ENCODE measurements around the gene LDLRAP1. TPM values are rescaled to one million over a fixed set of nuclear protein-coding genes. Genes with fewer than 3 reads are reported as not detected.

Gene LDLRAP1
- total and polyA plus RNA-seq, 11 donors = 9.0 to 17.4 (median 13.3) TPM

DNA sequence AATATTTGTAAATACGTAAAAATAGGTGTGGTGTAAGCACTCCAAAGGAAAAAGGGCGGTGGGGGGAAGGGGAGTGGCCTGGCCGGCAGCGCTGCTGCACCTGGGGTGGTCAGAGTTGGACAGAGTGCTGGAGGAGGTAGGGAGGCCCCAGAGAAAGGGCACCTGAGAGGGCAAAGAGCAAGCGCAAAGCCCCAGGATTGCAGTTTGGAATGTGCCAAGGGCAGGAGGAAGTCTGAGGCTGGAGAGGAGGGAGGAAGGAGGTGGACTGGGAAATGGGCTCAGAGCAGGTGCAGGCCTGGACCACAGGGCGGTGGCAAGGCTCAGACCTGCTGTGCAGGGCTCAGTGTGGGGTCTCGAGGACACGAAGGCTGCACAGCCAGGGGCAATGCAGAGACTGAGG is 30.6 kb downstream of the LDLRAP1 start:
- H3K4me3 ChIP-seq = no peak overlapping the region
- H3K4me1 ChIP-seq = peaks cover 0 to 24% (median 7%) of the 10 kb centered on the region in 12 donors
- H3K27ac ChIP-seq = no peak overlapping the region
- intact Hi-C loops (cut with DNase I) = no loop called here
- no peak for ATAC-seq
- H3K27me3 ChIP-seq = no peaks in the 10 kb centered on the region
- no peaks in the 10 kb centered on the region for H3K36me3 ChIP-seq
- WGBS, 4 donors = 83 to 89% (median 87%) methylated on average over 8 of the region's 8 CpGs
- TF ChIP-seq POLR2A (IDR thresholded peaks at IDR 0.05) = no peak
- TF ChIP-seq, protein P1, sequence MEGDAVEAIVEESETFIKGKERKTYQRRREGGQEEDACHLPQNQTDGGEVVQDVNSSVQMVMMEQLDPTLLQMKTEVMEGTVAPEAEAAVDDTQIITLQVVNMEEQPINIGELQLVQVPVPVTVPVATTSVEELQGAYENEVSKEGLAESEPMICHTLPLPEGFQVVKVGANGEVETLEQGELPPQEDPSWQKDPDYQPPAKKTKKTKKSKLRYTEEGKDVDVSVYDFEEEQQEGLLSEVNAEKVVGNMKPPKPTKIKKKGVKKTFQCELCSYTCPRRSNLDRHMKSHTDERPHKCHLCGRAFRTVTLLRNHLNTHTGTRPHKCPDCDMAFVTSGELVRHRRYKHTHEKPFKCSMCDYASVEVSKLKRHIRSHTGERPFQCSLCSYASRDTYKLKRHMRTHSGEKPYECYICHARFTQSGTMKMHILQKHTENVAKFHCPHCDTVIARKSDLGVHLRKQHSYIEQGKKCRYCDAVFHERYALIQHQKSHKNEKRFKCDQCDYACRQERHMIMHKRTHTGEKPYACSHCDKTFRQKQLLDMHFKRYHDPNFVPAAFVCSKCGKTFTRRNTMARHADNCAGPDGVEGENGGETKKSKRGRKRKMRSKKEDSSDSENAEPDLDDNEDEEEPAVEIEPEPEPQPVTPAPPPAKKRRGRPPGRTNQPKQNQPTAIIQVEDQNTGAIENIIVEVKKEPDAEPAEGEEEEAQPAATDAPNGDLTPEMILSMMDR (IDR thresholded peaks at IDR 0.05) = no peak
- DNase-seq = no peak
- H3K9me3 ChIP-seq = no peaks in the 10 kb centered on the region

DNA sequence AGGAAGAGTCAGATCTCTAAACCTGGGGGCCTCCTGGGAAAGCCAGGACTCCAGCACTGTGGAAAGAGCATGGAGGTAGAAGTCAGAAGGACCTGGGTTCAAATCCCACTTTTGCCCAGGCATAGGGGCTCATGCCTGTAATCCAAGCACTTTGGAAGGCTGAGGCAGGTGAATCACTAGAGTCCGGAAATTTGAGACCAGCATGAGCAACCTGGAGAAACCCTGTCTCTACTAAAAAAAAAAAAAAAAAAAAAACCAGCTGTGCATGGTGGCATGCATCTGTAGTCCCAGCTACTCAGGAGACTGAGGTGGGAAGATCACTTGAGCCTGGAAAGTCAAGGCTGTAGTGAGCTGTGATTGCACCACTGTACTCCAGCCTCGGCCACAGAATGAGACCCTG is 31.8 kb downstream of the LDLRAP1 start:
- Histone ChIP-seq H3K36me3 (no peaks in the 10 kb centered on the region), H3K27me3 (no peaks in the 10 kb centered on the region), H3K9me3 (no peaks in the 10 kb centered on the region), H3K4me3 (no peak overlapping the region), H3K27ac (no peak overlapping the region), H3K4me1 (peaks cover 0 to 15% (median 4%) of the 10 kb centered on the region in 12 donors)
- DNase-seq (no peak), ATAC-seq (no peak)
- 79 to 95% (median 92%) methylated on average over 2 of the region's 2 CpGs for WGBS, 4 donors
- intact Hi-C loops (cut with DNase I) = no loop called here
- no peak for TF ChIP-seq POLR2A (IDR thresholded peaks at IDR 0.05)
- TF ChIP-seq, protein P1 (IDR thresholded peaks at IDR 0.05) = no peak

DNA sequence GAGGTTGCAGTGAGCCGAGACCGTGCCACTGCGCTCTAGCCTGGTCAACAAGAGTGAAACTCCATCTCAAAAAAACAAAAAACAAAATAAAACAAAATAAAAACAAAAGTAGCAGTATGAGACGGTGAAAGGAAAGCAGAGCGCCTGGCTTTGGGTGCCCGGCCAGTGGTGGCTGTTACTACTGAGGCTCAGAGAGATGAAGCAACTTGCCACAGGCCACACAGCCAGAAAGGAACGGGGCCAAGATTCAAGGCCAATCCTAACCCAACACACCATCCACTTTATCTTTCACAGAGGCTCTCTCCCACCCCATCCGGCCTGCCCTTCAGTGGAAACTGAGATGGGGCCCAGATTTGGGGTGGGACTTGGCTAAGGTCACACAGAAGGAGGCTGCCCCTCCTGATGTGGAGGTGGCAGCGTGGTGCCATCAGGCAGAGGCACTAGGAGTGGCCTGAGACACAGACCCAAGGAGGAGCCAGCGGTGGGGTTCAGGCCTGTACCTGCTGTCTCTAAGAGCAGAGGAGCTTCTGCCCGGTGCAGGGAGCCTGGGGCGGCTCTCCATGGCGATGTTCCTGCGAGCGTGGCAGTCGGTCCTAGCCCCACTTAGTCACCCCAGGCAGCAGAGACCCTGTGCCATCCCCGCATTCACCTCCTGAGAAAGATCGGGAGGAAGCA is 33.2 kb downstream of the LDLRAP1 start:
- no peak overlapping the region for H3K4me3 ChIP-seq
- H3K9me3 ChIP-seq = no peaks in the 10 kb centered on the region
- no peak for ATAC-seq
- intact Hi-C loops (cut with DNase I) = no loop called here
- H3K36me3 ChIP-seq = no peaks in the 10 kb centered on the region
- H3K27ac ChIP-seq = no peak overlapping the region
- no peaks in the 10 kb centered on the region for H3K27me3 ChIP-seq
- 91 to 95% (median 93%) methylated on average over 18 of the region's 18 CpGs for WGBS, 4 donors
- H3K4me1 ChIP-seq = peaks cover 0 to 15% (median 4%) of the 10 kb centered on the region in 12 donors
- TF ChIP-seq POLR2A (IDR thresholded peaks at IDR 0.05) = no peak
- TF ChIP-seq, protein P1 (IDR thresholded peaks at IDR 0.05) = no peak
- no peak for DNase-seq

DNA sequence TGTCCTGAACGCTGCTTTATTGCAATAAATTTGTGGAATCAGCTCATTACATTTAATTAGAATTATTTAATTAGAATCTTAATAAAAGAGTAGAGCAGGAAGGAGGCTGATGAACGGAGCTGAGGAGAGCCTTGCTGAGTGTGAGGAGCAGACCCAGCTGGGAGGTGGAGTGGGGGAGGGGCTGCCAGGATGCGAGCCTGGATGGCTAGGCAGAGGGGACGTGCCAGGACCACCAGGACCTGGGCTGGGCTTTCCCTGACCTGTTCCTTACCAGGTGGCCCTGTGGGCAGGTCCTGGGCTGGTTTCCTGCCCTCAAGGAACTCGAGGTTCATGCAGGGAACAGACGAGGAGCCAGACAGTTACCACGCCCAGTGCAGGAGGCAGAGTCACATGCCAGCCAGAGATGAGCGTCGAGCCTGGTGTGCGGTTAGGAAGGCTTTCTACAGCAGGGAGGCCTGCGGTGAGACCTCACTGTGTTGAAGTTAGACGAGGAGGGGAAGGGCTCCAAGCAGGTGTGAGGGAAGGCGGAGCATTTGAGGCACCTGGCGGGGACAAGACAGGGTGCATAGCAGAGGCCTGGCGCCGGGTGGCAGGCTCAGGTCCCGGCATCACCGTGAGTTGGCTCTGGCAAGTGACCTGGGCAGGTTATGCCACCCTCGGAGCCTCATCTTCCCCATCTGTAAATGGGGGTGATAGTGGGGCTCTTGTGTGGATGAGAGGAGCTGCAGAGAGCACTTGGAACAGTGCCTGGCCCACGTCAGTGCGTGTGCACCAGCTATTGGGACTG is 33.9 kb downstream of the LDLRAP1 start:
- Histone ChIP-seq H3K27ac (no peak overlapping the region), H3K9me3 (no peaks in the 10 kb centered on the region), H3K27me3 (no peaks in the 10 kb centered on the region), H3K36me3 (no peaks in the 10 kb centered on the region), H3K4me3 (no peak overlapping the region), H3K4me1 (peaks cover 0 to 12% (median 4%) of the 10 kb centered on the region in 12 donors)
- no peak for DNase-seq
- WGBS, 4 donors = 86 to 88% (median 87%) methylated on average over 20 to 21 of the region's 21 CpGs
- intact Hi-C loops (cut with DNase I) = no loop called here
- no peak for TF ChIP-seq POLR2A (IDR thresholded peaks at IDR 0.05)
- TF ChIP-seq, protein P1 (IDR thresholded peaks at IDR 0.05) = no peak
- no peak for ATAC-seq

Data from heart left ventricle (tissue), 16 donors.